SJSA1 (cell line): ENCODE results near the gene MYL4. TPM values are rescaled to one million over a fixed set of nuclear protein-coding genes. Genes with fewer than 3 reads are reported as not detected.

Experiments used
- DNase-seq, 2 experiments: peaks; one replicate each; pipeline ENCODE4 v3.0.0-alpha.2; 2015 to 2020; ENCODE audit warnings: low spot score in 2 of 2, low read depth in 1 of 2
- H3K27ac ChIP-seq: fragments of 250-450 bp; sonication (Bioruptor Pico); 2 replicates; pipeline ENCODE4 v1.5.1; 2020; ENCODE audit warnings: mild to moderate bottlenecking, moderate library complexity
- H3K27me3 ChIP-seq: fragments of 250-450 bp; sonication (Bioruptor Pico); replicated peaks from 2 replicates; pipeline ENCODE4 v1.5.1; 2020; ENCODE audit warnings: mild to moderate bottlenecking, moderate library complexity
- H3K36me3 ChIP-seq: fragments of 250-450 bp; sonication (Bioruptor Pico); 2 replicates; pipeline ENCODE4 v1.5.1; 2020; ENCODE audit warnings: mild to moderate bottlenecking
- H3K4me1 ChIP-seq: fragments of 250-450 bp; sonication (Bioruptor Pico); replicated peaks from 2 replicates; pipeline ENCODE4 v1.6.1; 2021; ENCODE audit warnings: mild to moderate bottlenecking
- H3K4me3 ChIP-seq: fragments of 250-450 bp; sonication (Bioruptor Pico); 2 replicates; pipeline ENCODE4 v1.5.1; 2020; ENCODE audit warnings: mild to moderate bottlenecking
- H3K9me3 ChIP-seq: fragments of 250-450 bp; sonication (Bioruptor Pico); replicated peaks from 2 replicates; pipeline ENCODE4 v1.5.1; 2020; ENCODE audit warnings: mild to moderate bottlenecking
- total RNA-seq: library from RNA; depleted of rRNA; stranded (reverse); fragments of >200 nt; shearing (Covaris generic); gene quantifications from 2 replicates; pipeline ENCODE4 v1.2.3, GENCODE V29; 2014

The MYL4 gene
- total RNA-seq, 1 experiment from 2014 or later = 2.2 TPM

GRCh38 chr17:47184681-47185080, 24.5 kb upstream of the MYL4 start:
- H3K4me1 ChIP-seq = peaks cover 3% of the 10 kb centered on the region; the same call in 1 of the 2 replicates
- H3K4me3 ChIP-seq = no peak overlapping the region

GRCh38 chr17:47188271-47188875, 20.8 kb upstream of the MYL4 start:
- Histone ChIP-seq H3K27ac (peak overlapping the region; percentile 85), H3K27me3 (no peaks in the 10 kb centered on the region), H3K9me3 (no peaks in the 10 kb centered on the region), H3K4me1 (peaks cover 7% of the 10 kb centered on the region; the same call in 1 of the 2 replicates), H3K4me3 (peak overlapping the region; percentile 76), H3K36me3 (peaks cover 31% of the 10 kb centered on the region)
- peak in 1 of 2 experiments; percentile 68 for DNase-seq

More at GRCh38 chr17:47184681-47185080, 24.5 kb upstream of the MYL4 start:
- Histone ChIP-seq H3K9me3 (no peaks in the 10 kb centered on the region), H3K27ac (no peak overlapping the region), H3K36me3 (peaks cover 54% of the 10 kb centered on the region), H3K27me3 (no peaks in the 10 kb centered on the region)
- DNase-seq = no peak

GRCh38 chr17:47188876-47189731, 20.0 kb upstream of the MYL4 start, which contains the start of gene CDC27:
CDC27 (minus strand) TSS chr17:47189295; CDS start chr17:47189172, 123 bp downstream.
- peak within 1 kb of the TSS; percentile 85 for H3K27ac ChIP-seq
- peak; percentile 100 for DNase-seq
- no peaks in the 10 kb centered on the region for H3K27me3 ChIP-seq
- H3K36me3 ChIP-seq = peaks cover 24% of the 10 kb centered on the region
- peaks cover 7% of the 10 kb centered on the region; the same call in 1 of the 2 replicates for H3K4me1 ChIP-seq
- no peaks in the 10 kb centered on the region for H3K9me3 ChIP-seq
- peak within 1 kb of the TSS; percentile 76 for H3K4me3 ChIP-seq

- Histone ChIP-seq H3K4me1 (peaks cover 7% of the 10 kb centered on the region; the same call in 1 of the 2 replicates), H3K9me3 (no peaks in the 10 kb centered on the region), H3K36me3 (peaks cover 22% of the 10 kb centered on the region), H3K27me3 (no peaks in the 10 kb centered on the region), H3K4me3 (peak overlapping the region; percentile 76), H3K27ac (peak overlapping the region; percentile 43)
- DNase-seq = no peak
Measured at GRCh38 chr17:47189732-47190237, 19.4 kb upstream of the MYL4 start.

- no peak overlapping the region for H3K27ac ChIP-seq
Measured at GRCh38 chr17:47190243-47190642, 18.9 kb upstream of the MYL4 start.

GRCh38 chr17:47190770-47191169, 18.4 kb upstream of the MYL4 start:
- Histone ChIP-seq H3K9me3 (no peaks in the 10 kb centered on the region), H3K27me3 (no peaks in the 10 kb centered on the region; the same call in 1 of the 2 replicates), H3K27ac (no peak overlapping the region), H3K4me1 (peaks cover 7% of the 10 kb centered on the region; the same call in 1 of the 2 replicates), H3K4me3 (no peak overlapping the region), H3K36me3 (peaks cover 20% of the 10 kb centered on the region)
- DNase-seq = no peak

More at GRCh38 chr17:47190243-47190642, 18.9 kb upstream of the MYL4 start:
- H3K27me3 ChIP-seq = no peaks in the 10 kb centered on the region
- peaks cover 22% of the 10 kb centered on the region for H3K36me3 ChIP-seq
- no peaks in the 10 kb centered on the region for H3K9me3 ChIP-seq
- H3K4me1 ChIP-seq = peaks cover 7% of the 10 kb centered on the region; the same call in 1 of the 2 replicates
- H3K4me3 ChIP-seq = no peak overlapping the region
- DNase-seq = no peak

- Histone ChIP-seq H3K4me3 (no peak overlapping the region), H3K9me3 (no peaks in the 10 kb centered on the region), H3K27me3 (no peaks in the 10 kb centered on the region; the same call in 1 of the 2 replicates), H3K27ac (no peak overlapping the region), H3K4me1 (peaks cover 7% of the 10 kb centered on the region; the same call in 1 of the 2 replicates), H3K36me3 (peaks cover 5% of the 10 kb centered on the region)
- DNase-seq = peak in 1 of 2 experiments; percentile 39
Measured at GRCh38 chr17:47192554-47192953, 16.6 kb upstream of the MYL4 start.

- peaks cover 7% of the 10 kb centered on the region; the same call in 1 of the 2 replicates for H3K4me1 ChIP-seq
- H3K27ac ChIP-seq = no peak overlapping the region
- no peak for DNase-seq
- H3K27me3 ChIP-seq = no peaks in the 10 kb centered on the region; the same call in 1 of the 2 replicates
- H3K4me3 ChIP-seq = no peak overlapping the region
- no peaks in the 10 kb centered on the region for H3K9me3 ChIP-seq
- H3K36me3 ChIP-seq = peaks cover under 1% of the 10 kb centered on the region
Measured at GRCh38 chr17:47193931-47194511, 15.1 kb upstream of the MYL4 start.

- H3K4me3 ChIP-seq = no peak overlapping the region
- H3K4me1 ChIP-seq = no peaks in the 10 kb centered on the region; the same call in 1 of the 2 replicates
- DNase-seq = no peak
- H3K27ac ChIP-seq = no peak overlapping the region
- H3K27me3 ChIP-seq = no peaks in the 10 kb centered on the region; the same call in 1 of the 2 replicates
- no peaks in the 10 kb centered on the region for H3K36me3 ChIP-seq
- no peaks in the 10 kb centered on the region for H3K9me3 ChIP-seq
Measured at GRCh38 chr17:47197821-47198220, 11.3 kb upstream of the MYL4 start.

GRCh38 chr17:47199627-47200324, 9.4 kb upstream of the MYL4 start:
- Histone ChIP-seq H3K27me3 (no peaks in the 10 kb centered on the region; the same call in 1 of the 2 replicates), H3K36me3 (no peaks in the 10 kb centered on the region), H3K9me3 (no peaks in the 10 kb centered on the region), H3K27ac (no peak overlapping the region), H3K4me3 (no peak overlapping the region), H3K4me1 (peaks cover 12% of the 10 kb centered on the region)
- no peak for DNase-seq

- H3K9me3 ChIP-seq = no peaks in the 10 kb centered on the region
- no peak for DNase-seq
- H3K27ac ChIP-seq = no peak overlapping the region
- H3K4me1 ChIP-seq = peaks cover 18% of the 10 kb centered on the region
- no peaks in the 10 kb centered on the region for H3K36me3 ChIP-seq
- H3K4me3 ChIP-seq = no peak overlapping the region
- no peaks in the 10 kb centered on the region; the same call in 1 of the 2 replicates for H3K27me3 ChIP-seq
Measured at GRCh38 chr17:47200325-47200664, 8.9 kb upstream of the MYL4 start.

- H3K27me3 ChIP-seq = no peaks in the 10 kb centered on the region; the same call in 1 of the 2 replicates
- H3K36me3 ChIP-seq = no peaks in the 10 kb centered on the region
- H3K27ac ChIP-seq = no peak overlapping the region
- peaks cover 26% of the 10 kb centered on the region for H3K4me1 ChIP-seq
- no peak for DNase-seq
- H3K4me3 ChIP-seq = no peak overlapping the region
- no peaks in the 10 kb centered on the region for H3K9me3 ChIP-seq
Measured at GRCh38 chr17:47201166-47201565, 8.0 kb upstream of the MYL4 start.
